ENCODE data around the gene RFNG. TPM values are rescaled to one million over a fixed set of nuclear protein-coding genes. Genes with fewer than 3 reads are reported as not detected.

Gene RFNG
- polyA plus RNA-seq, 4 donors, result 35.4 to 43.8 (median 39.2) TPM

- H3K4me1 ChIP-seq (ENCODE audit: control insufficient read depth in 3 of 3, insufficient read depth in 2 of 3, low read depth in 1 of 3, low read length in 2 of 3), result peaks cover 0 to 8% (median 0%) of the 10 kb centered on the region in 3 donors
- DNase-seq (no peak), FAIRE-seq (no peak)
- H3K27ac ChIP-seq (ENCODE audit: low read depth in 1 of 3, low read length in 2 of 3), result no peak overlapping the region
- no peak overlapping the region for H3K4me3 ChIP-seq (ENCODE audit: low read depth in 1 of 3, low read length in 3 of 3)
- no peaks in the 10 kb centered on the region for H3K9me3 ChIP-seq (ENCODE audit: control insufficient read depth in 2 of 2, insufficient read depth in 1 of 2, low read depth in 1 of 2, low read length in 1 of 2)
- peaks cover 0 to 78% (median 0%) of the 10 kb centered on the region in 3 donors for H3K36me3 ChIP-seq (ENCODE audit: control insufficient read depth in 3 of 3, insufficient read depth in 2 of 3, low read depth in 1 of 3, low read length in 3 of 3)
- 80 to 90% (median 88%) methylated on average over 22 to 24 of the region's 24 CpGs for WGBS, 3 donors
- H3K27me3 ChIP-seq (ENCODE audit: control insufficient read depth in 3 of 3, insufficient read depth in 3 of 3, low read length in 3 of 3), result no peaks in the 10 kb centered on the region
Observed at GRCh38 chr17:82015311-82015971, 36.2 kb downstream of the RFNG start.

DNA sequence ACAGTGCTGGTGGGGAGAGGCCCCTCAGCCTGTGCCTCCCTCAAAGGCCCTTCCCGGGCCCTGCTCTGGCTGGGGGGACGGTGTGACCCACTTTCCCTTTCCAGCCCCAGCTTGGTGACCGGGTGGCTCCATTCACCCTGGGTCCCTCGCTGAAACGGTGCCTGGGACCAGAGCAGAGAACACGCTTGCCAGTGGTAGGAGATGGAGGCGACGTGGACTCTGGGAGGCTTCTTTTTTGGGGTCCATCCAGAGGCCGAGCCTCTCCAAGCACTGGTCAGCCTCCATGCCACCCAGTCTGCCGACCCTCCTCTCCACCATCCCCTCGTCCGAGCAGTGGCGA lies 36.7 kb downstream of the RFNG start:
- Histone ChIP-seq H3K4me3 (ENCODE audit: low read depth in 1 of 3, low read length in 3 of 3) (no peak overlapping the region), H3K4me1 (ENCODE audit: control insufficient read depth in 3 of 3, insufficient read depth in 2 of 3, low read depth in 1 of 3, low read length in 2 of 3) (peaks cover 0 to 4% (median 0%) of the 10 kb centered on the region in 3 donors), H3K9me3 (ENCODE audit: control insufficient read depth in 2 of 2, insufficient read depth in 1 of 2, low read depth in 1 of 2, low read length in 1 of 2) (no peaks in the 10 kb centered on the region), H3K36me3 (ENCODE audit: control insufficient read depth in 3 of 3, insufficient read depth in 2 of 3, low read depth in 1 of 3, low read length in 3 of 3) (peaks cover 0 to 76% (median 0%) of the 10 kb centered on the region in 3 donors), H3K27me3 (ENCODE audit: control insufficient read depth in 3 of 3, insufficient read depth in 3 of 3, low read length in 3 of 3) (no peaks in the 10 kb centered on the region), H3K27ac (ENCODE audit: low read depth in 1 of 3, low read length in 2 of 3) (no peak overlapping the region)
- DNase-seq, result no peak
- WGBS, 3 donors, result 81 to 86% (median 82%) methylated on average over 13 of the region's 13 CpGs
- no peak for FAIRE-seq

DNA sequence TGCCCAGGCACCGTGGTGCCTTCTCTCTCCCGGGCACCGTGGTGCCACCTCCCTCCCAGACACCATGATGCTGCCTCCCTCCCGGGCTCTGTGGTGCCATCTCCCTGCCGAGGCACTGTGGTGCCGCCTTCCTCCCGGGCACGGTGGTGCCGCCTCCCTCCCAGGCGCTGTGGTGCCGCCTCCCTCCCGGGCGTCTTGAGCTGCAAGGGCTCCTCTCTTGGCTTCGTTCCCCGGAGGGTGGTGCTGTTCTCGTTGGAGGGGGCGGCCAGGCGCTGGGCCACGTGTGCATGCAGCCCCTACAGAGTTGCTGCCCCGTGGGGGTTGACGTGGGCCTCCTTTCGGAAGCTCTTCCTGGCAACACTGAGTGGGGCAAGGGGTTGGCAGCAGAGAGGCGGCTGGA lies 37.2 kb downstream of the RFNG start:
- Histone ChIP-seq H3K27ac (ENCODE audit: low read depth in 1 of 3, low read length in 2 of 3) (no peak overlapping the region), H3K9me3 (ENCODE audit: control insufficient read depth in 2 of 2, insufficient read depth in 1 of 2, low read depth in 1 of 2, low read length in 1 of 2) (no peaks in the 10 kb centered on the region), H3K27me3 (ENCODE audit: control insufficient read depth in 3 of 3, insufficient read depth in 3 of 3, low read length in 3 of 3) (no peaks in the 10 kb centered on the region), H3K4me3 (ENCODE audit: low read depth in 1 of 3, low read length in 3 of 3) (no peak overlapping the region), H3K36me3 (ENCODE audit: control insufficient read depth in 3 of 3, insufficient read depth in 2 of 3, low read depth in 1 of 3, low read length in 3 of 3) (peaks cover 0 to 79% (median 0%) of the 10 kb centered on the region in 3 donors), H3K4me1 (ENCODE audit: control insufficient read depth in 3 of 3, insufficient read depth in 2 of 3, low read depth in 1 of 3, low read length in 2 of 3) (peaks cover 0 to under 1% (median 0%) of the 10 kb centered on the region in 3 donors)
- DNase-seq (peak in 1 of 2 donors; percentile 18), FAIRE-seq (no peak)
- 39 to 68% (median 49%) methylated on average over 21 to 23 of the region's 23 CpGs for WGBS, 3 donors

GRCh38 chr17:82013772-82014321 lies 37.8 kb downstream of the RFNG start:
- peak overlapping the region in 1 of 3 donors; percentile 33 for H3K27ac ChIP-seq (ENCODE audit: low read depth in 1 of 3, low read length in 2 of 3)
- DNase-seq (no peak), FAIRE-seq (no peak)
- H3K4me1 ChIP-seq (ENCODE audit: control insufficient read depth in 3 of 3, insufficient read depth in 2 of 3, low read depth in 1 of 3, low read length in 2 of 3), result no peaks in the 10 kb centered on the region
- H3K36me3 ChIP-seq (ENCODE audit: control insufficient read depth in 3 of 3, insufficient read depth in 2 of 3, low read depth in 1 of 3, low read length in 3 of 3), result peaks cover 0 to 78% (median 0%) of the 10 kb centered on the region in 3 donors
- 76 to 90% (median 85%) methylated on average over 16 of the region's 16 CpGs for WGBS, 3 donors
- H3K4me3 ChIP-seq (ENCODE audit: low read depth in 1 of 3, low read length in 3 of 3), result no peak overlapping the region
- H3K27me3 ChIP-seq (ENCODE audit: control insufficient read depth in 3 of 3, insufficient read depth in 3 of 3, low read length in 3 of 3), result no peaks in the 10 kb centered on the region
- H3K9me3 ChIP-seq (ENCODE audit: control insufficient read depth in 2 of 2, insufficient read depth in 1 of 2, low read depth in 1 of 2, low read length in 1 of 2), result no peaks in the 10 kb centered on the region

DNA sequence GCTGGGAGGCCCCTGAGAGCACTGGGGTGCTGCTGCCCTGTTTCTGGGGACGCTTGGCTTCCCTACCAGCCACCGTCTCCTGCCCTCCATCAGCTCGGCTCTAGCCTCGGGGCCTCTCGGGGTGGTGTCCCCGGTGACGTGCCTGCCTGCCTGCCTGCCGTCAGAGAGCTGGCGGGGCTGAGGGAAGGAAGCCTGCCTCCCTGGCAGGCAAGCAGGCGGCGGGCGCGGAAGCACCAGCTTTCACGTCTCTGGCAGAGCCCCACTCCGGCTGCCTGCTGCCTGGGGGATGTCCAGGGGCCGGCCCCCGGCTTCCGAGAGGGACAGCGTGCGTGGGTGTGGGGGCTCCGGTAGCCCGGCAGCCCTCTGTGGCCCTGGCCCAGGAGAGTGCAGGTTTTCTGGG lies 38.3 kb downstream of the RFNG start:
- H3K4me3 ChIP-seq (ENCODE audit: low read depth in 1 of 3, low read length in 3 of 3), result no peak overlapping the region
- DNase-seq (no peak), FAIRE-seq (no peak)
- peaks cover 0 to 73% (median 0%) of the 10 kb centered on the region in 3 donors for H3K36me3 ChIP-seq (ENCODE audit: control insufficient read depth in 3 of 3, insufficient read depth in 2 of 3, low read depth in 1 of 3, low read length in 3 of 3)
- H3K9me3 ChIP-seq (ENCODE audit: control insufficient read depth in 2 of 2, insufficient read depth in 1 of 2, low read depth in 1 of 2, low read length in 1 of 2), result no peaks in the 10 kb centered on the region
- H3K27ac ChIP-seq (ENCODE audit: low read depth in 1 of 3, low read length in 2 of 3), result peak overlapping the region in 1 of 3 donors; percentile 33
- WGBS, 3 donors, result 75 to 87% (median 75%) methylated on average over 20 to 22 of the region's 22 CpGs
- H3K27me3 ChIP-seq (ENCODE audit: control insufficient read depth in 3 of 3, insufficient read depth in 3 of 3, low read length in 3 of 3), result no peaks in the 10 kb centered on the region
- no peaks in the 10 kb centered on the region for H3K4me1 ChIP-seq (ENCODE audit: control insufficient read depth in 3 of 3, insufficient read depth in 2 of 3, low read depth in 1 of 3, low read length in 2 of 3)

GRCh38 chr17:82012640-82013295 lies 38.8 kb downstream of the RFNG start:
- DNase-seq (no peak), FAIRE-seq (no peak)
- no peaks in the 10 kb centered on the region for H3K4me1 ChIP-seq (ENCODE audit: control insufficient read depth in 3 of 3, insufficient read depth in 2 of 3, low read depth in 1 of 3, low read length in 2 of 3)
- no peaks in the 10 kb centered on the region for H3K27me3 ChIP-seq (ENCODE audit: control insufficient read depth in 3 of 3, insufficient read depth in 3 of 3, low read length in 3 of 3)
- H3K9me3 ChIP-seq (ENCODE audit: control insufficient read depth in 2 of 2, insufficient read depth in 1 of 2, low read depth in 1 of 2, low read length in 1 of 2), result no peaks in the 10 kb centered on the region
- peaks cover 0 to 71% (median 0%) of the 10 kb centered on the region in 3 donors for H3K36me3 ChIP-seq (ENCODE audit: control insufficient read depth in 3 of 3, insufficient read depth in 2 of 3, low read depth in 1 of 3, low read length in 3 of 3)
- 86 to 97% (median 92%) methylated on average over 16 to 19 of the region's 19 CpGs for WGBS, 3 donors
- H3K27ac ChIP-seq (ENCODE audit: low read depth in 1 of 3, low read length in 2 of 3), result no peak overlapping the region
- no peak overlapping the region for H3K4me3 ChIP-seq (ENCODE audit: low read depth in 1 of 3, low read length in 3 of 3)

- no peak for DNase-seq
Observed at GRCh38 chr17:82012261-82012639, 39.4 kb downstream of the RFNG start.

GRCh38 chr17:82011617-82012187 lies 39.9 kb downstream of the RFNG start:
- H3K4me1 ChIP-seq (ENCODE audit: control insufficient read depth in 3 of 3, insufficient read depth in 2 of 3, low read depth in 1 of 3, low read length in 2 of 3), result no peaks in the 10 kb centered on the region
- no peak overlapping the region for H3K4me3 ChIP-seq (ENCODE audit: low read depth in 1 of 3, low read length in 3 of 3)
- no peak for FAIRE-seq
- peaks cover 0 to 68% (median 0%) of the 10 kb centered on the region in 3 donors for H3K36me3 ChIP-seq (ENCODE audit: control insufficient read depth in 3 of 3, insufficient read depth in 2 of 3, low read depth in 1 of 3, low read length in 3 of 3)
- WGBS, 3 donors, result 89 to 93% (median 93%) methylated on average over 17 to 19 of the region's 19 CpGs
- no peaks in the 10 kb centered on the region for H3K9me3 ChIP-seq (ENCODE audit: control insufficient read depth in 2 of 2, insufficient read depth in 1 of 2, low read depth in 1 of 2, low read length in 1 of 2)
- H3K27ac ChIP-seq (ENCODE audit: low read depth in 1 of 3, low read length in 2 of 3), result no peak overlapping the region
- H3K27me3 ChIP-seq (ENCODE audit: control insufficient read depth in 3 of 3, insufficient read depth in 3 of 3, low read length in 3 of 3), result no peaks in the 10 kb centered on the region
- DNase-seq, result no peak

More at GRCh38 chr17:82012261-82012639, 39.4 kb downstream of the RFNG start:
- Histone ChIP-seq H3K27me3 (ENCODE audit: control insufficient read depth in 3 of 3, insufficient read depth in 3 of 3, low read length in 3 of 3) (no peaks in the 10 kb centered on the region), H3K4me3 (ENCODE audit: low read depth in 1 of 3, low read length in 3 of 3) (no peak overlapping the region), H3K9me3 (ENCODE audit: control insufficient read depth in 2 of 2, insufficient read depth in 1 of 2, low read depth in 1 of 2, low read length in 1 of 2) (no peaks in the 10 kb centered on the region), H3K4me1 (ENCODE audit: control insufficient read depth in 3 of 3, insufficient read depth in 2 of 3, low read depth in 1 of 3, low read length in 2 of 3) (no peaks in the 10 kb centered on the region), H3K36me3 (ENCODE audit: control insufficient read depth in 3 of 3, insufficient read depth in 2 of 3, low read depth in 1 of 3, low read length in 3 of 3) (peaks cover 0 to 69% (median 0%) of the 10 kb centered on the region in 3 donors), H3K27ac (ENCODE audit: low read depth in 1 of 3, low read length in 2 of 3) (no peak overlapping the region)
- no peak for FAIRE-seq
- WGBS, 3 donors, result 74 to 91% (median 76%) methylated on average over 17 to 20 of the region's 20 CpGs

All from small intestine (tissue), 7 donors.